Lung (tissue), 12 donors: ENCODE data around the gene ADAMTS4. TPM values are rescaled to one million over a fixed set of nuclear protein-coding genes. Genes with fewer than 3 reads are reported as not detected.

Experiments
- ATAC-seq: fragments of 200-7000 bp; cut with Tn5 transposase; one replicate; pipeline ENCODE4 v1.9.1; 2020; ENCODE audit warnings: moderate number of reproducible peaks; ENCODE audit not compliant: insufficient read depth, low FRiP score
- DNase-seq, 3 donors: peaks; one replicate each; pipeline ENCODE4 v3.0.0-alpha.2; 2013 to 2017
- H3K27ac ChIP-seq, 2 donors: one replicate each; pipeline ENCODE4 v1.5.1; 2013; ENCODE audit warnings: mild to moderate bottlenecking in 2 of 2, moderate library complexity in 2 of 2, control low read depth in 1 of 2, inconsistent platforms in 1 of 2, low read depth in 1 of 2, low read length in 1 of 2
- H3K27me3 ChIP-seq, 3 donors: one replicate each; pipeline ENCODE4 v1.5.1; 2013; ENCODE audit warnings: low read length in 2 of 3; ENCODE audit not compliant: control insufficient read depth in 3 of 3, insufficient read depth in 3 of 3
- H3K36me3 ChIP-seq, 4 donors: one replicate each; pipeline ENCODE4 v1.5.1; 2013; ENCODE audit warnings: low read length in 4 of 4, mild to moderate bottlenecking in 1 of 4, moderate library complexity in 1 of 4; ENCODE audit not compliant: control insufficient read depth in 4 of 4, insufficient read depth in 4 of 4
- H3K4me1 ChIP-seq, 5 donors: one replicate each; pipeline ENCODE4 v1.5.1; 2013; ENCODE audit warnings: low read length in 5 of 5, mild to moderate bottlenecking in 2 of 5, moderate library complexity in 1 of 5; ENCODE audit not compliant: control insufficient read depth in 5 of 5, insufficient read depth in 5 of 5
- H3K4me3 ChIP-seq: one replicate; pipeline ENCODE4 v1.5.1; 2013; ENCODE audit warnings: mild to moderate bottlenecking, control low read depth, moderate library complexity
- H3K9ac ChIP-seq, 2 donors: one replicate each; pipeline ENCODE4 v1.5.1; 2013; ENCODE audit warnings: low read length in 2 of 2, control low read depth in 1 of 2; ENCODE audit not compliant: insufficient read depth in 1 of 2
- H3K9me3 ChIP-seq, 4 donors: one replicate each; pipeline ENCODE4 v1.5.1; 2013; ENCODE audit warnings: low read length in 3 of 4, mild to moderate bottlenecking in 1 of 4, moderate library complexity in 1 of 4; ENCODE audit not compliant: control insufficient read depth in 4 of 4, insufficient read depth in 3 of 4
- WGBS, 2 donors: extraction: QIAGEN DNeasy Blood & Tissue Kit; methylation state at CpG; one replicate each; pipeline ENCODE4 v1.1.7; 2013; 5-methylcytosine and 5-hydroxymethylcytosine counted together
- polyA plus RNA-seq, 2 donors: library from polyadenylated mRNA; stranded (reverse); fragments of 200-250 nt; gene quantifications; one replicate each; pipeline ENCODE4 v1.2.1, GENCODE V29; 2013
- total RNA-seq, 2 donors: library from RNA; depleted of rRNA in 1 of 2; stranded (reverse); fragments of >200 nt in 1 of 2; gene quantifications; one replicate each; pipeline ENCODE4 v1.2.1, GENCODE V29; 2014 to 2021
- TF ChIP-seq, protein P1 (sequence below): IDR thresholded peaks from 2 replicates; pipeline ENCODE4 v1.5.1; 2012; ENCODE audit warnings: mild to moderate bottlenecking; ENCODE audit errors: control extremely low read depth, extremely low read depth
- donor health status: control.
- donor health status: control.
- donor health status: Bipolar disorder and iron deficiency.
- donor health status: healthy.
- donor health status: DM: yes; HTN: yes; CAD: no.

The ADAMTS4 gene
- total and polyA plus RNA-seq, 4 donors, result 2.3 to 22.3 (median 13.0) TPM

DNA sequence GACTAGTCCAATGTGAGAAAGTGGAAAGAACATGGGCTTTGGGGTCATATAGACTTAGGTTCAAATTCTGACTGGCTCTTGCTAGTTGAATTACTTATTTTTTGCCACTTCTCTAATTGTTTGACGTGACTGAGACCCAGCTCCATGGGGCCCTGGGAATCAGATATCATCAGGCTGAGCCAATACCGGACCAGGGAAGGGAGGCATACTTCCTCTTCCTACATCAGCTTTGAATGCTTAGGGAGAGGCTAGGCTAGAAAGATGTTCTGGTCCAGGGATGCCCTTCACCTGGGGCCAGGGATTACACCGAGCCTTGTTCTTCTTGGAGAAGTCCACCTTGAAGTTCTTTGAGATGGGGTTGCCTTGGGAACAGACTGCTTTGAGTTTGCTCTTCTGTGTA lies 42.8 kb upstream of the ADAMTS4 start:
- TF ChIP-seq, protein P1, sequence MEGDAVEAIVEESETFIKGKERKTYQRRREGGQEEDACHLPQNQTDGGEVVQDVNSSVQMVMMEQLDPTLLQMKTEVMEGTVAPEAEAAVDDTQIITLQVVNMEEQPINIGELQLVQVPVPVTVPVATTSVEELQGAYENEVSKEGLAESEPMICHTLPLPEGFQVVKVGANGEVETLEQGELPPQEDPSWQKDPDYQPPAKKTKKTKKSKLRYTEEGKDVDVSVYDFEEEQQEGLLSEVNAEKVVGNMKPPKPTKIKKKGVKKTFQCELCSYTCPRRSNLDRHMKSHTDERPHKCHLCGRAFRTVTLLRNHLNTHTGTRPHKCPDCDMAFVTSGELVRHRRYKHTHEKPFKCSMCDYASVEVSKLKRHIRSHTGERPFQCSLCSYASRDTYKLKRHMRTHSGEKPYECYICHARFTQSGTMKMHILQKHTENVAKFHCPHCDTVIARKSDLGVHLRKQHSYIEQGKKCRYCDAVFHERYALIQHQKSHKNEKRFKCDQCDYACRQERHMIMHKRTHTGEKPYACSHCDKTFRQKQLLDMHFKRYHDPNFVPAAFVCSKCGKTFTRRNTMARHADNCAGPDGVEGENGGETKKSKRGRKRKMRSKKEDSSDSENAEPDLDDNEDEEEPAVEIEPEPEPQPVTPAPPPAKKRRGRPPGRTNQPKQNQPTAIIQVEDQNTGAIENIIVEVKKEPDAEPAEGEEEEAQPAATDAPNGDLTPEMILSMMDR, result no peak

DNA sequence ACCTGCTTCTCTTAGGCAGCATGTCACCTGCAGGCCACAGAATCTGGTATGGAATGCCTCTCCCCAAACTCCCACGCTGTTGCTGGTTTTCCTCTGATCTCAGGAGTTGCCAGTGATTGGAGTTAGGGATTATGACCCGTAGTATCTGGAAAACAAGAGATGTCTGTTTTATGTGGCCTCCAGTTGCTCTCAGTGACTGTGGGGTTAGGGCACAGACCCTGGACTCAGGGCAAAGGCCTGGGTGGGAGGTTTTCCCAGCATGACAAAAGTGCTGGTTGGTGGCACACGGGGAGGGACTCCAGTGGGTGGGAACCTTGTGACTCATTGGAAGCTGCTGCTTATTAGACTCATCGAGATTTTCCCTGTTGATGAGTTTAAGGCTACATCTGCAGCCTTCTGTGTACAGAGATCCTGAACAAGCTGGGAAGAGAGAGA lies 39.2 kb upstream of the ADAMTS4 start, which contains the start of gene NR1I3:
Gene NR1I3, minus strand, starts transcription at position 165 of the 435 bp plus-strand sequence. CDS start 1,638 bp downstream, outside the sequence.
- H3K27ac ChIP-seq, result no peak within 1 kb of the TSS
- H3K4me1 ChIP-seq, result no peaks in the 10 kb centered on the region
- DNase-seq, result no peak
- WGBS, 2 donors, result 80 to 92% methylated on average over 4 of the region's 4 CpGs
- H3K9ac ChIP-seq, result no peak within 1 kb of the TSS
- H3K9me3 ChIP-seq, result no peaks in the 10 kb centered on the region
- H3K27me3 ChIP-seq, result peaks cover 0 to 5% (median 0%) of the 10 kb centered on the region in 3 donors
- H3K4me3 ChIP-seq, result no peak within 1 kb of the TSS
- TF ChIP-seq, protein P1, result no peak
- H3K36me3 ChIP-seq, result no peaks in the 10 kb centered on the region
- no peak for ATAC-seq

More for the DNA sequence above, 42.8 kb upstream of the ADAMTS4 start:
- Histone ChIP-seq H3K27me3 (peaks cover 0 to 2% (median 0%) of the 10 kb centered on the region in 3 donors), H3K36me3 (no peaks in the 10 kb centered on the region), H3K4me1 (no peaks in the 10 kb centered on the region), H3K27ac (no peak overlapping the region), H3K9me3 (no peaks in the 10 kb centered on the region), H3K9ac (no peak overlapping the region), H3K4me3 (no peak overlapping the region)
- no peak for ATAC-seq
- DNase-seq, result no peak
- WGBS, 2 donors, result 55 to 73% methylated on average over 3 of the region's 3 CpGs

DNA sequence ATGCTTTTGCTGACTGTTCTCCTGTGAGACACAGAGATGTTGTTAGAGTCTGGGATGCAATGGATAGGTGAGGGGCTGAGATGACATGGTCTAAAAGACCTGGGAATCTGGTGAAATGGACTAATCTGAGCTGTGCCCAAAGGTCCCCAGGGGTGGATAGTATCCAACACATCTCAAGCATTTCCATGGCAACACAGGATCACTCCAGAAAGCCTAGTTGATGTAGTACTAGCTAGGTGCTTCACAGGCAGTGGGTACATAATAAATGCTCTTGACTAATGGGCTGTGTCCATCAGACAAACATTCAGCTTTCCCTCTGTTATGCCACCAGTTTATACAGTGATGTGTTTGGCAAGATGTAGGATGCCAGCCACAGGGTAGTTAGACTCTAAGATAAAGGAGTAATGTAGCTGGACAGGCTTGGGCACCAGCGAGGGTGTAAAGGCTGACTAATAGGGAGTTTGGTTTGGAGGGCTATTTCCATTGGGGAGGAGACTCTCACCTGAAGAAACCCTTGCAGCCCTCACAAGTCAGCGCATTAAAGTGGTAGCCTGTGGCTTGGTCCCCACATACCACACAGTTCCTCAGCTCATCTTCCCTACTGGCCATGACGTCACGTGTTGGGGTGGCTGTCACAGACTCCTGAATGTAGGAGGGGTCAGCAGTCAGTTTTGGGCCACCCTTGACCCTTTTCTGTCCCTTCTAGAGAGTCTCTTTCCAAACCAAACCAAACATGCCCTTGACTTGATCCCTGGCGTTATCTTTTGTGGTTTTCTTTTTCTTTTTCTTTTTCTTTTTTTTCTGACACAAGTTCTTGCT lies 37.3 kb upstream of the ADAMTS4 start:
- WGBS, 2 donors, result 76 to 81% methylated on average over 5 of the region's 5 CpGs
- H3K27ac ChIP-seq, result no peak overlapping the region
- no peaks in the 10 kb centered on the region for H3K36me3 ChIP-seq
- H3K9ac ChIP-seq, result no peak overlapping the region
- H3K9me3 ChIP-seq, result no peaks in the 10 kb centered on the region
- TF ChIP-seq, protein P1, result no peak
- H3K27me3 ChIP-seq, result peaks cover 0 to 5% (median 0%) of the 10 kb centered on the region in 3 donors
- DNase-seq (no peak), ATAC-seq (no peak)
- no peaks in the 10 kb centered on the region for H3K4me1 ChIP-seq
- no peak overlapping the region for H3K4me3 ChIP-seq
